K562 (cell line): ENCODE measurements around the gene NDUFAF2. TPM values are rescaled to one million over a fixed set of nuclear protein-coding genes. Genes with fewer than 3 reads are reported as not detected.
A peak's percentile ranks its signal among the peaks of the same experiment; 100 is the strongest.

Experiments
- ATAC-seq: fragments of 200-7000 bp; cut with Tn5 transposase; 3 replicates; pipeline ENCODE4 v1.9.1; 2020; ENCODE audit warnings: moderate library complexity
- BruUV-seq: library from RNA; stranded (reverse); fragments of 400-500 nt; replicated peaks from 2 replicates; lab custom pipeline; 2021; lab: Mats Ljungman, UMichigan
- CTCF ChIA-PET: fragments of 300-600 bp; formaldehyde crosslinking; extraction: SDS; loops from one replicate; lab custom pipeline; 2021; ENCODE audit warnings: low intra/inter-chr PET ratio; lab: Yijun Ruan, JAX
- POLR2A ChIA-PET: fragments of 300-600, 350-650 bp; sonication (Branson Sonifier 250); formaldehyde crosslinking; extraction: SDS; loops from one replicate; lab custom pipeline; 2021; ENCODE audit warnings: antibody characterized with exemption, inconsistent platforms; lab: Yijun Ruan, JAX
- DNase-seq, 4 experiments: peaks; one replicate each; pipeline versions ENCODE4 v3.0.0 to v3.0.0-alpha.2; 2011 to 2018; ENCODE audit warnings: low spot score in 3 of 4, mixed read lengths in 3 of 4; ENCODE audit errors: extremely low read depth in 1 of 4
- FAIRE-seq: peaks from 2 replicates; lab custom pipeline; 2011; peaks lifted over from hg19 to GRCh38; lab: Jason Lieb, UNC
- H2AFZ ChIP-seq: 2 replicates; pipeline ENCODE4 v1.6.0; 2011; ENCODE audit warnings: low read depth, low read length, control low read depth, inconsistent platforms
- H3K27ac ChIP-seq: fragments of 200-600 bp; 3 replicates; pipeline ENCODE4 v1.8.0; 2011; ENCODE audit warnings: low read depth, mild to moderate bottlenecking, control low read depth, inconsistent platforms, low read length, moderate library complexity, mixed read lengths; ENCODE audit errors: extremely low read depth
- H3K27me3 ChIP-seq, 2 experiments: fragments of 300-600 bp in 1 of 2; 2 replicates in 1 of 2; 3 replicates in 1 of 2; pipeline versions ENCODE4 v1.6.0 to v1.8.0; 2011; ENCODE audit warnings: inconsistent platforms in 2 of 2, low read length in 2 of 2, mild to moderate bottlenecking in 1 of 2, mixed read lengths in 1 of 2, moderate library complexity in 1 of 2; ENCODE audit not compliant: control insufficient read depth in 2 of 2, insufficient read depth in 2 of 2
- H3K36me3 ChIP-seq: fragments of 300-600 bp; 3 replicates; pipeline ENCODE4 v1.8.0; 2011; ENCODE audit warnings: mild to moderate bottlenecking, low read length, inconsistent platforms; ENCODE audit not compliant: control insufficient read depth, insufficient read depth
- H3K4me1 ChIP-seq, 2 experiments: fragments of 200-600 bp in 1 of 2; replicated peaks in 1 of 2; 2 replicates in 1 of 2; 3 replicates in 1 of 2; pipeline versions ENCODE4 v1.5.1 to v1.8.0; 2011; ENCODE audit warnings: inconsistent platforms in 2 of 2, low read length in 2 of 2, mild to moderate bottlenecking in 1 of 2, mixed read lengths in 1 of 2, moderate library complexity in 1 of 2; ENCODE audit not compliant: control insufficient read depth in 2 of 2, insufficient read depth in 2 of 2
- H3K4me2 ChIP-seq: 2 replicates; pipeline ENCODE4 v1.6.1; 2011; ENCODE audit warnings: low read length, control low read depth, inconsistent platforms, mixed read lengths; ENCODE audit not compliant: insufficient read depth
- H3K4me3 ChIP-seq: fragments of 200-600 bp; sonication (generic), shearing (Covaris generic); 2 replicates; pipeline ENCODE4 v1.5.1; 2016; ENCODE audit warnings: control low read depth, inconsistent platforms
- H3K79me2 ChIP-seq: fragments of 200-600 bp; 3 replicates; pipeline ENCODE4 v1.8.0; 2011; ENCODE audit warnings: low read length, inconsistent platforms; ENCODE audit not compliant: control insufficient read depth, insufficient read depth
- H3K9ac ChIP-seq, 2 experiments: 2 replicates each; pipeline versions ENCODE4 v1.6.0 to v1.6.1; 2011; ENCODE audit warnings: low read depth in 2 of 2, low read length in 2 of 2, control low read depth in 1 of 2, inconsistent platforms in 1 of 2, mild to moderate bottlenecking in 1 of 2, mixed read lengths in 1 of 2; ENCODE audit not compliant: insufficient read depth in 1 of 2
- H3K9me1 ChIP-seq: one replicate; pipeline ENCODE4 v1.6.0; 2011; ENCODE audit warnings: inconsistent platforms, mild to moderate bottlenecking, low read length, moderate library complexity; ENCODE audit not compliant: control insufficient read depth, insufficient read depth
- H3K9me3 ChIP-seq: replicated peaks from 2 replicates; pipeline ENCODE4 v1.5.1; 2011; ENCODE audit warnings: low read depth, low read length, inconsistent platforms; ENCODE audit not compliant: control insufficient read depth, insufficient read depth
- H4K20me1 ChIP-seq: replicated peaks from 2 replicates; pipeline ENCODE4 v1.6.1; 2011; ENCODE audit warnings: low read length, inconsistent platforms, mixed read lengths; ENCODE audit not compliant: control insufficient read depth, insufficient read depth
- ARID1B ChIP-seq: fragments of 450-650 bp; IDR thresholded peaks from 2 replicates; pipeline ENCODE4 v1.6.1; 2016; ENCODE audit warnings: antibody characterized with exemption, mild to moderate bottlenecking, inconsistent platforms
- CBX5 ChIP-seq: IDR thresholded peaks from 2 replicates; pipeline ENCODE4 v1.6.1; 2014; ENCODE audit warnings: low read depth, borderline replicate concordance
- EP300 ChIP-seq: IDR thresholded peaks from 2 replicates; pipeline ENCODE4 v1.6.1; 2012; ENCODE audit warnings: low read length, improper control_type of control experiment
- KDM4B ChIP-seq, 2 experiments: fragments of 450-650 bp in 1 of 2; sonication (generic) in 1 of 2; IDR thresholded peaks; 2 replicates each; pipeline ENCODE4 v1.6.1; 2016 to 2017; ENCODE audit warnings: borderline replicate concordance in 2 of 2, antibody characterized with exemption in 1 of 2, low read depth in 1 of 2, mild to moderate bottlenecking in 1 of 2
- SMARCE1 ChIP-seq: fragments of 450-650 bp; IDR thresholded peaks from 2 replicates; pipeline ENCODE4 v1.7.1; 2016; ENCODE audit warnings: mild to moderate bottlenecking
- SOX6 ChIP-seq: fragments of 450-650 bp; IDR thresholded peaks from 2 replicates; pipeline ENCODE4 v1.6.1; 2014; ENCODE audit warnings: mild to moderate bottlenecking
- SPI1 ChIP-seq: IDR thresholded peaks from 2 replicates; pipeline ENCODE4 v1.6.1; 2011; ENCODE audit warnings: low read depth, low read length, control low read depth, borderline replicate concordance
- TCF3 ChIP-seq: sonication (generic); formaldehyde crosslinking; IDR thresholded peaks from 2 replicates; pipeline ENCODE4 v1.4.0; 2020; ENCODE audit warnings: mild to moderate bottlenecking, missing genetic modification reagents
- TEAD4 ChIP-seq, 2 experiments: sonication (generic) in 1 of 2; formaldehyde crosslinking in 1 of 2; IDR thresholded peaks; 2 replicates each; pipeline versions ENCODE4 v1.6.1 to v1.8.0; 2012 to 2022; ENCODE audit warnings: borderline replicate concordance in 1 of 2, inconsistent platforms in 1 of 2, low read length in 1 of 2, mild to moderate bottlenecking in 1 of 2, missing genetic modification reagents in 1 of 2
- THRAP3 ChIP-seq: fragments of 450-650 bp; IDR thresholded peaks from 2 replicates; pipeline ENCODE4 v1.6.1; 2016; ENCODE audit warnings: mild to moderate bottlenecking, inconsistent platforms, borderline replicate concordance
- WGBS: fragments of 100-300 bp; shearing (Covaris generic); methylation state at CpG from one replicate; pipeline ENCODE4 v1.1.6; 2016; ENCODE audit warnings: low coverage, mixed read lengths; ENCODE audit not compliant: insufficient coverage; ENCODE audit errors: missing lambda C conversion rate; 5-methylcytosine and 5-hydroxymethylcytosine counted together
- in situ Hi-C: fragments of 300-500 bp; cut with MboI; formaldehyde crosslinking; loops from 4 replicates; pipeline ENCODE4 v1.15.0; 2018; ENCODE audit warnings: inconsistent platforms, mixed read lengths
- intact Hi-C: fragments of 100-400 bp; cut with micrococcal nuclease; formaldehyde crosslinking; loops from 2 replicates; pipeline ENCODE4 v1.14.2; 2022
- polyA plus RNA-seq, 8 experiments: library from polyadenylated mRNA; depleted of rRNA in 4 of 8; stranded (reverse) in 5 of 8; unstranded in 3 of 8; fragments of >200 nt; fragmentation: Nextera tagmentation in 2 of 8; fragmentation: Illumina TruSeq in 1 of 8; extraction: Ambion mirVana in 2 of 8; extraction: Trizol in 1 of 8; gene quantifications; 2 replicates each; pipeline versions ENCODE4 v1.2.1 to v1.2.3, GENCODE V29; 2011 to 2014; ENCODE audit warnings: inconsistent platforms in 1 of 8, missing spikeins in 1 of 8
- total RNA-seq, 7 experiments: library from RNA; depleted of rRNA in 6 of 7; stranded (reverse); fragments of >200 nt in 6 of 7; fragmentation: Illumina TruSeq in 2 of 7; extraction: Trizol in 2 of 7; gene quantifications; 2 replicates each; pipeline versions ENCODE4 v1.2.1 to v1.2.3, GENCODE V29; 2011 to 2021; ENCODE audit warnings: low replicate concordance in 1 of 7

The NDUFAF2 gene
- total and polyA plus RNA-seq, 9 of the 15 experiments (the other 6 are each of a cell fraction or from before 2014, with no cell fraction given) = 56.0 to 155 (median 95.9) TPM

DNA sequence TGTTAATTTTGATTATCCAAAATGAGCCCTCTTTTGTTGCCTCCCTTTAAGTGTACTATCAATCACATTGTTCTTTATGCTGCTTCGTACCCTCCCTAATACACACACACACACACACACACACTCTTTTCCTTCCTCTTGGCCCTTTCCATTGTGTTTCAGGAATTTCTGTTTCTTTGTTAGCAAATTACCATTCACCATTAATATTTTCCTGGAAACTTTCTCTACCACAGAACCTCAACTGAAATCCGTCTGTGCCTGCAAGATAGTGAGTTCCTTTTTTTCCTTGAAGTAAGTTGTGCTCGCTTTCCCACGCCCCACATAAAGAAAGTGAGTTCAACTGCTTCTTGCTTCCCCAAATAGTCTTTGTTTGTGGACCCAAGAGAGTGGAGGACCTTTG, 155.4 kb downstream of the NDUFAF2 start:
- no peak overlapping the region for H3K9ac ChIP-seq
- peaks cover 8% of the 10 kb centered on the region; the same call in 1 of the 3 replicates for H3K36me3 ChIP-seq
- no peak overlapping the region for H3K4me3 ChIP-seq
- intact Hi-C loops = no loop called here
- H3K9me3 ChIP-seq = peaks cover 3% of the 10 kb centered on the region; the same call in 1 of the 2 replicates
- 14% methylated on average over 4 of the region's 4 CpGs for WGBS
- FAIRE-seq (no peak), ATAC-seq (no peak), DNase-seq (peak in 1 of 4 experiments; percentile 36)
- peak overlapping the region; percentile 20; the same call in 1 of the 3 replicates for H3K27ac ChIP-seq
- in situ Hi-C loops = no loop called here
- ChIA-PET POLR2A (no interaction called here), CTCF (no interaction called here)
- H3K4me1 ChIP-seq = peaks cover 0 to 9% of the 10 kb centered on the region in 2 experiments; a peak in 4 of 5 replicates
- peak; percentile 32; the same call in 1 of the 2 replicates for TF ChIP-seq EP300
- TF ChIP-seq CBX5 = no peak
- TF ChIP-seq SMARCE1 = 0 out of 2 replicates have a peak, but pooled peaks have one; percentile 18
- TF ChIP-seq KDM4B (IDR thresholded peaks at IDR 0.05; ENCODE audit: borderline replicate concordance in 2 of 2, low read depth in 1 of 2) = no peak
- TF ChIP-seq TCF3 (CRISPR knock-in tag) = peak; percentile 72
- TF ChIP-seq ARID1B = peak; percentile 59; the same call in 1 of the 2 replicates
- peak; percentile 82 for TF ChIP-seq SOX6
- peak; percentile 71; the same call in 1 of the 2 replicates for TF ChIP-seq SPI1
- peak; percentile 48; the same call in 1 of the 2 replicates for TF ChIP-seq TEAD4 (IDR thresholded peaks at IDR 0.05; ENCODE audit: low read length)
- TF ChIP-seq TEAD4 (CRISPR knock-in tag; IDR thresholded peaks at IDR 0.05; ENCODE audit: borderline replicate concordance) = no peak
- no peak for TF ChIP-seq THRAP3
- H3K27me3 ChIP-seq = no peaks in the 10 kb centered on the region
- no TSS peak for BruUV-seq
- H3K79me2 ChIP-seq = no peaks in the 10 kb centered on the region
- H3K4me2 ChIP-seq = no peak overlapping the region
- no peak overlapping the region for H2AFZ ChIP-seq
- no peaks in the 10 kb centered on the region for H4K20me1 ChIP-seq
- H3K9me1 ChIP-seq = no peaks in the 10 kb centered on the region
